Endothelial cell (in vitro differentiated cells): ENCODE measurements around the gene PDZD2. TPM values are rescaled to one million over a fixed set of nuclear protein-coding genes. Genes with fewer than 3 reads are reported as not detected.

ENCODE experiments used
- DNase-seq: peaks from one replicate; pipeline ENCODE4 v3.0.0; 2021; ENCODE audit warnings: low spot score
- H3K27ac Mint-ChIP-seq: one replicate; pipeline ENCODE4 v1.8.0; 2021; ENCODE audit warnings: mixed read lengths, inconsistent platforms; ENCODE audit not compliant: unreplicated experiment
- H3K27me3 Mint-ChIP-seq: one replicate; pipeline ENCODE4 v1.8.0; 2021; ENCODE audit warnings: mild to moderate bottlenecking, moderate library complexity, mixed read lengths, inconsistent platforms; ENCODE audit not compliant: unreplicated experiment
- H3K36me3 Mint-ChIP-seq: one replicate; pipeline ENCODE4 v1.8.0; 2021; ENCODE audit warnings: mild to moderate bottlenecking, low read depth, mixed read lengths, inconsistent platforms; ENCODE audit not compliant: unreplicated experiment
- H3K4me1 Mint-ChIP-seq: one replicate; pipeline ENCODE4 v1.8.0; 2021; ENCODE audit warnings: mild to moderate bottlenecking, mixed read lengths, inconsistent platforms; ENCODE audit not compliant: unreplicated experiment
- H3K4me3 Mint-ChIP-seq: one replicate; pipeline ENCODE4 v1.8.0; 2021; ENCODE audit warnings: mild to moderate bottlenecking, mixed read lengths, inconsistent platforms; ENCODE audit not compliant: unreplicated experiment
- H3K9me3 Mint-ChIP-seq: one replicate; pipeline ENCODE4 v1.8.0; 2021; ENCODE audit warnings: mixed read lengths, inconsistent platforms; ENCODE audit not compliant: unreplicated experiment
- total RNA-seq: library from RNA; stranded (reverse); fragmentation: NEBNext Ultra II Directional; extraction: Animal tissue kit (Norgen Biotek cat#: 25700); gene quantifications from one replicate; pipeline ENCODE4 v1.2.1, GENCODE V29; 2021; ENCODE audit not compliant: unreplicated experiment
- TF ChIP-seq, protein P1 (sequence below): fragments of 200-600 bp; sonication (generic); IDR thresholded peaks from one replicate; pipeline ENCODE4 v1.5.0; 2021; ENCODE audit warnings: antibody characterized with exemption; ENCODE audit not compliant: unreplicated experiment

The PDZD2 gene
- total RNA-seq, 1 donor from 2014 or later = 71.1 TPM

DNA sequence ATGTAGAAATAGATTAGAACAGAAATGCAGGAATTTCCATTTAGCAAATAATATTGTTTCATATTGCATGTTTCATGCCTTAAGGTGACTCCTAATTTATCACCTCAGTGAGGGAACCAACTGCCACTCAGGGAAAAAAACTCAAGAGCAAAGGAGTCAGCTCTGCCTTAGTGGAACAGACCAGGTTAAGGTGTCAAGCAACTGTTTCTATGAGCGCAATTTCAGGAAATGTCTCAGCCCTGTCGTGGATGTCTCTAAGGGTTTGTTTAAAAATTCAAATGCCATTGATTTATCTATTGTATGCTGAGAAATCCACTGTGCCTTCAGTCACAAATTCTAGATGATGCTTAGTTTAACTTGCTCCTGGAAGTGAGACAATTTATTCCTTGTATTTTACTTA is 34.7 kb upstream of the PDZD2 start:
- Mint-ChIP-seq H3K36me3 (no peaks in the 10 kb centered on the region), H3K9me3 (no peaks in the 10 kb centered on the region), H3K27ac (no peak overlapping the region)

DNA sequence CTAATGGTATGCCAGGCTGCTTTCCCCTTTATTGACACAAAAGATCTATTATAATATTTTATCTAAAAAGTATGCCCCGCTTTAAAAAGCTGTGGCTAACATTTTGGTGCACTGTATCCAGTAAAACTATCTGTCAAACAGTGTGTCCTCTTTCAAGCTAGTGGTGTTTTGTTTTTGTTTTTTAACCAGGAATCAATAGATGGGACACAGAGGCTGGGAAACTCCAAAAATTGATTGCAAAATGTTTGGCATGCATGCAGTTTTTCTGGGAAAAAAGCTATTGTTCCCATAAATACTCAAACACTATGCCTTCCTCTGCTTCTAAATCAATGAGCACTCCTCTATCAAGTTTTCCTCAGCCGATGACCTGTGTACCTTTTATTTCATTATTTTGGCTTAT is 34.3 kb upstream of the PDZD2 start:
- no peaks in the 10 kb centered on the region for H3K27me3 Mint-ChIP-seq
- no peak overlapping the region for H3K27ac Mint-ChIP-seq
- H3K36me3 Mint-ChIP-seq = no peaks in the 10 kb centered on the region
- DNase-seq = no peak
- H3K4me3 Mint-ChIP-seq = no peak overlapping the region
- H3K9me3 Mint-ChIP-seq = no peaks in the 10 kb centered on the region
- TF ChIP-seq, protein P1, sequence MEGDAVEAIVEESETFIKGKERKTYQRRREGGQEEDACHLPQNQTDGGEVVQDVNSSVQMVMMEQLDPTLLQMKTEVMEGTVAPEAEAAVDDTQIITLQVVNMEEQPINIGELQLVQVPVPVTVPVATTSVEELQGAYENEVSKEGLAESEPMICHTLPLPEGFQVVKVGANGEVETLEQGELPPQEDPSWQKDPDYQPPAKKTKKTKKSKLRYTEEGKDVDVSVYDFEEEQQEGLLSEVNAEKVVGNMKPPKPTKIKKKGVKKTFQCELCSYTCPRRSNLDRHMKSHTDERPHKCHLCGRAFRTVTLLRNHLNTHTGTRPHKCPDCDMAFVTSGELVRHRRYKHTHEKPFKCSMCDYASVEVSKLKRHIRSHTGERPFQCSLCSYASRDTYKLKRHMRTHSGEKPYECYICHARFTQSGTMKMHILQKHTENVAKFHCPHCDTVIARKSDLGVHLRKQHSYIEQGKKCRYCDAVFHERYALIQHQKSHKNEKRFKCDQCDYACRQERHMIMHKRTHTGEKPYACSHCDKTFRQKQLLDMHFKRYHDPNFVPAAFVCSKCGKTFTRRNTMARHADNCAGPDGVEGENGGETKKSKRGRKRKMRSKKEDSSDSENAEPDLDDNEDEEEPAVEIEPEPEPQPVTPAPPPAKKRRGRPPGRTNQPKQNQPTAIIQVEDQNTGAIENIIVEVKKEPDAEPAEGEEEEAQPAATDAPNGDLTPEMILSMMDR = no peak
- no peaks in the 10 kb centered on the region for H3K4me1 Mint-ChIP-seq

More for the DNA sequence above, 34.7 kb upstream of the PDZD2 start:
- no peaks in the 10 kb centered on the region for H3K27me3 Mint-ChIP-seq
- no peak for DNase-seq
- no peak overlapping the region for H3K4me3 Mint-ChIP-seq
- TF ChIP-seq, protein P1 = no peak
- H3K4me1 Mint-ChIP-seq = no peaks in the 10 kb centered on the region

- no peak overlapping the region for H3K27ac Mint-ChIP-seq
- no peak for DNase-seq
- H3K9me3 Mint-ChIP-seq = no peaks in the 10 kb centered on the region
- TF ChIP-seq, protein P1 = no peak
- H3K27me3 Mint-ChIP-seq = no peaks in the 10 kb centered on the region
- H3K4me3 Mint-ChIP-seq = no peak overlapping the region
- no peaks in the 10 kb centered on the region for H3K4me1 Mint-ChIP-seq
- H3K36me3 Mint-ChIP-seq = no peaks in the 10 kb centered on the region
These were observed 33.0 kb upstream of the PDZD2 start for GRCh38 chr5:31605920-31606319.

DNA sequence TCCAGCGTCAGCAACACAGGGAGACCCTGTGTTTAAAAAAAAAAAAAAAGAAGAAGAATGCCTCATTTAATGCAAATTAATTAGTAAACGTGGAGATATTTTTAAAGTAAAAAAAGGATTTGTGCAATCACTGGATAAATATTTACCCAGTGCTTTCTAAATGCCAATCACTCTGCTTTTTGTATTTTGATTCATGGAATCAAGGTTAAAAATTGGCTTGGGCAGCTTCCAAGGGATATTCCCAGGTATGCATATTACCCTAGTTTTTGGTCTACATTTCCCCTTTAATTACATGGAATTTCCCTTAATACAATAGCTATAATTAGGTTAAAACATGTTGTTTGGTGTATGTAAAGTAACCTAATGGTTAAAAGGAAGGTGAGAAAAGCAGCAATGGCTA is 31.4 kb upstream of the PDZD2 start:
- no peaks in the 10 kb centered on the region for H3K27me3 Mint-ChIP-seq
- no peaks in the 10 kb centered on the region for H3K9me3 Mint-ChIP-seq
- DNase-seq = no peak
- no peak overlapping the region for H3K4me3 Mint-ChIP-seq
- no peaks in the 10 kb centered on the region for H3K4me1 Mint-ChIP-seq
- H3K27ac Mint-ChIP-seq = no peak overlapping the region
- TF ChIP-seq, protein P1 = no peak
- no peaks in the 10 kb centered on the region for H3K36me3 Mint-ChIP-seq

GRCh38 chr5:31611002-31611401 is 27.9 kb upstream of the PDZD2 start:
- Mint-ChIP-seq H3K9me3 (no peaks in the 10 kb centered on the region), H3K27me3 (no peaks in the 10 kb centered on the region), H3K4me1 (peaks cover 11% of the 10 kb centered on the region), H3K27ac (no peak overlapping the region), H3K4me3 (no peak overlapping the region), H3K36me3 (no peaks in the 10 kb centered on the region)
- DNase-seq = no peak
- TF ChIP-seq, protein P1 = no peak
